NCI-H748 (cell line): ENCODE data around the gene KLK6.

ENCODE experiments used
- DNase-seq: peaks from one replicate; lab custom pipeline; 2025; ENCODE audit not compliant: unreplicated experiment; lab: John Stamatoyannopoulos, UW

The KLK6 gene

DNA sequence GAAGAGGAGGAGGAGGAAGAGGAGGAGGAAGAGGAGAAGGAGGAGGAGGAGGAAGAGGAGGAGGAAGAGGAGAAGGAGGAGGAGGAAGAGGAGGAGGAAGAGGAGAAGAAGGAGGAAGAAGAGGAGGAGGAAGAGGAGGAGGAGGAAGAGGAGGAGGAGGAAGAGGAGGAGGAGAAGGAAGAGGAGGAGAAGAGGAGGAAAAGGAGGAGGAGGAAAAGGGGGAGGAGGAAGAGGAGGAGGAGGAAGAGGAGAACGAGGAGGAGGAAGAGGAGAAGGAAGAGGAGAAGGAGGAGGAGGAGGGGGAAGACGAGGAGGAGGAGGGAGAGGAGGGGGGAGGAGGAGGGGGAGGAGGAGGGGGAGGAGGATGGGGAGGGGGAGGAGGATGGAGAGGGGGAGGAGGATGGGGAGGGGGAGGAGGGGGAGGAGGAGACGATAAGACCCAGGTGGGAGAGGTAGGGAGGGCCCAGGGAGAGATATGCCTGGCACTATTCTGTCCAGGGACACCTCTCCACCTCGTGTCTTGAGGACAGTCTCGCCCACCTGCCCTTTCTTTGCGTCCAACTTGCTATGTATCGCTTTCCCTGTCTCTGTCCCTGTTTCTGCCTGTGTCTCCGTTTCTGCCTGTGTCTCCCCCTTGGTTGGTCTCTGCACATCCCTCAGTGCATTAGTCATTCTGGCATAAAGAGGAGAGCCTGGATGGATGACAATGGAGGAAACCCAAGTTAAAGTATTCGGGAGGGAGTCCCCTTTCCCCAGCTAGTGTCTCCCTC is 9.5 kb downstream of the KLK6 start:
- DNase-seq = no peak

DNA sequence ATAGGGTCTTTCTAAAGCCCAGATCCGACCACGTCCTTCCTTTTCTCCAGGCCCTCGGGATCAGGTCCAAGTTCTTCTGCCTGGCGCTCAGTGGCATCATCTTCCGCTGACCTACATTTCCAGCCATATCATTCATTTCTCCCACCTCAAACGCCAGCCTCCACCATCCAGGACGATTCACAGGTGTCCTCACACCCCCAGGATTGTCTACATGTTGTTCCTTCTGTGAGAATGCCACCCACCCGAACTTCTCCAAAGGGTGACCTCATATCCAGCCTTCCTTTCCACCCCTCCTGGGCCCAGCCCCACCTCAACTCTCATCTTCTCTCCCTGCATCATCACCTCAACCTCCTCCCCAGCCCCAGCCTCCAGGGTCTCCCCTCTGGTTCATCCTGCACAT is 11.8 kb downstream of the KLK6 start:
- DNase-seq = no peak

DNA sequence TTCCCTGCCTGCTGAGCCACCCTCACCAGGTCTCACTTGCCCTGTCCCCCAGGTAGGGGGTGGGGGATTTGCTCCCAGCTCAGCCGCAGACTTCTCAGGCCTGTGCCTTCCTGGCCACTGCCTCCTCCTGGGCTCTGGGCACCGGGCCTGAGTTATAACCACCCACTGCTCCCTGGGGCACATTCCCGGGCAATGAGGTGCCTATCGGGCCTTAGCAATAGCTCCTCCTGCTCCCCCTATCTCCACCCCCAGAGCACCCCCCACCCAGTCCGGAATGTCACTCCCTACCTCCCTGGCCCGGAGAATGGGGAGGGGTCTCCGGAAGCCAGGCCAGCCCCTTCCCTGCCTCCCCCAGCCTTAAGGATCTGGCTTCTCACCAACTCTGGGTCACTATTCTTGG is 16.5 kb downstream of the KLK6 start, which contains the start of gene KLK5:
TSS of gene KLK5 (minus strand) at position 129 of the 400 bp plus-strand sequence. CDS start 381 bp downstream, outside the sequence.
- no peak for DNase-seq

DNA sequence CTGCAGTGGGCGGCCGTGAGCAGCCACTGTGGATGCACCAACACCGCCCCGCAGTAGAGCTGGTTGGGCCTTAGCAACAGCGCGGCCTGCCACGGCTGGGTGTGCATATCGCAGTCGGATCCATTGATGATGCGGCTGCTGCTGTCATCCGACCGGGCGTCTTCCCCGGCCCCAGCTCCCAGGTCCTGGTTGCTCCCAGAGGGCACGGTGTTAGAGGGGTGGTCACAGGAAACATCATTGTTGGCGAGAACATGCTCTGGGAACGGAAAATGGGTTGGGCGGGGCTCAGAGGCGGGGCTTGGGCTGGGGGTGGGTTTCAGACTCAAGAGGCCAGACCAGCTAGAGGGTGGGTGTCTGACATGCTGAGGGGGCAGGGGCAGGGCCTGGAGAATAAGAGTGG is 19.5 kb downstream of the KLK6 start:
- no peak for DNase-seq

DNA sequence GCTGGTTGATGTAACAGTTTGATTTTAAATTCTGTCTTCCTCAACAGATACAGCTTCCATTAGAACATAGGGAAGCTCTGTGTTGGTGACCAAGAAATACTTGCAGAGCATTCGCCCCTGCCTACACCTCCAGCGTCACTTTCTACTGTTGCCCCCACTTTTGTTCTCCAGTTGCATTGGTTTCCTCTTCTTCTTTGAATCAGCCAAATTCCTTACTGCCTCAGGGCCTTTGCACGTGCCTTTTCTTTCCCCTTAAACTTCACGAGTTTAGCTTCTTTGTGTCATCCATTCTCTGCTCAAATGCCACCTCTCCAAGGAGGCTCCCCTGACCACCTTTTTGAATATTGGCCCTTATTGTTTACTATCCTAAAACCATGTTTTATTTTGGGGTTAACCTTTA is 22.3 kb downstream of the KLK6 start:
- DNase-seq = no peak

DNA sequence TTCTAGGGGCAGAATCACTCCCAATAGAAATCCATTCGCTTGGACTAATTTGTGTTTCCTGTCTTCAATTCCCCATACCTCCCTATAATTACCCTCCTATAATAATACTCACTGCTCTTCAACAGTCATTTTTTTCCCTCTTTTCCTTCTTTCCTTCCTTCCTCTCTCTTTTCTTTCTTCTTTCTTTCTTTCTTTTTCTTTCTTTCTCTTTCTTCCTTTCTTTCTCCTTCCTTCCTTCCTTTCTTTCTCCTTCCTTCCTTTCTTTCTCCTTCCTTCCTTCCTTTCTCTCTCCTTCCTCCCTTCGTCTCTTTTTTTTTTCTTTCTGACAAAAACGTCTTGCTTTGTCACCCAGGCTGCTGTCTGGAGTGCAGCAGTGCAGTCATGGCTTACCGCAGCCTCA is 24.6 kb downstream of the KLK6 start:
- DNase-seq = no peak

DNA sequence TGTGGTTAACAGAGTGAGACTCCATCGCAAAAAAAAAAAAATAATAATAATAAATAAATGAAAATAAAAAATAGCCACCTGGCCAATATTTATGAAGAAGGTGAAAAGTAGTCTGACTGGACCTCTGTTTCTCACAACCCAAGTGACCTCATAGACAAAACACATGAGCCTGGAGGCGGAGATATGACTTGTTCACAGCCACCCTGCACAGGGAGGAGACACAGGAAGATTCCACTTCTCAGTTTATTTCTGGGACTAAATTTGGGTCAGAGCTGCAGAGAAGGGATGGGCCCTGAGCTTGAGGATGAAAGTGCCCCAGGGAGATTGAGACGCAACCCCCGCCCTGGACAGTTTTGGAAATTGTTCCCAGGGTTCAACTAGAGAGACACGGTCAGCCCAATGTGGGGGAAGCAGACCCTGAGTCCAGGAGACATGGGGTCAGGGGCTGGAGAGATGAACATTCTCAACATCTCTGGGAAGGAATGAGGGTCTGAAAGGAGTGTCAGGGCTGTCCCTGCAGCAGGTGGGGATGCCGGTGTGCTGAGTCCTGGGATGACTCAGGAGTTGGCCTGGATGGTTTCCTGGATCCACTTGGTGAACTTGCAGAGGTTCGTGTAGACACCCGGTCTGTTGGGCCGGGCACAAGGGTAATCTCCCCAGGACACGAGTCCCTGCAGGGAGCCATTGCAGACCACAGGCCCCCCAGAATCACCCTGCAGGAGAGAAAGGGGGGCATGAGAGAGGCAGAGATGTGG is 26.1 kb downstream of the KLK6 start:
- no peak for DNase-seq

DNA sequence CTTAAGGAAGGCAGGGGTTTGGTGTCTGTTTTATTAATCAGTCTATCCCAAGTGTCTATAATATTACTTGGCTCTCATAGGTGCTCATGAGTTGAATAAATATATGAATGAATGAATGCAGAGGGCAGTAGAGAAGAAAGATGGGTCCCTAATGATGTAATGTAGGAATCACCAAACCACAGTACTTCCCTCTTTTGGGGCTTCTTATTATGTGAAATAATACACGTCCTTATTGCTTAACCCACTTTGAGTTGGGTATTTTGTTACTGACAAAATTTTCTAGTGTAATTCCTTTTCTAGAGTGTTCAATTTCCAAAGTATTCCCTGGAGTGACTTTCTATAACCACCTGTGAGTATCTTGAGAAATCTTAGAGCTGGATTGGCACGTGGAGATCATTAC is 29.8 kb downstream of the KLK6 start:
- DNase-seq = no peak

DNA sequence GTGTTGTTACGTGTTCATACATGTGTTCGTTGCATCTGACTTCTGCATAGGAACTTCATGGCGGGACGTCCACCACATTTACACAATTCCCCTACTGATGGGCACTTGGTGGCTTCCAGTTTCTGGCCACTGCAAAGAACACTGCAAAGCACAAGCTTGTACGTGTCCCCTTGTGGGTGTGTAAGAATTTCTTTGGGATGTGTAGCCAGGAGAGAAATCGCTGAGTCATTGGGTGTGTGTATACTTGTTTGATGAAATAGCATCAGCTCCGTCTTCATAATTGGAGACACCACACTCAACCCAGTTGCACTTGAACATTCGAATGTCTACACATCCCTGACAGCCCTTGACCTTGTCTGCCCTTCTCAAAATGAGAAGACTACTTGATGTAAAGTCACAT is 35.8 kb downstream of the KLK6 start:
- no peak for DNase-seq

DNA sequence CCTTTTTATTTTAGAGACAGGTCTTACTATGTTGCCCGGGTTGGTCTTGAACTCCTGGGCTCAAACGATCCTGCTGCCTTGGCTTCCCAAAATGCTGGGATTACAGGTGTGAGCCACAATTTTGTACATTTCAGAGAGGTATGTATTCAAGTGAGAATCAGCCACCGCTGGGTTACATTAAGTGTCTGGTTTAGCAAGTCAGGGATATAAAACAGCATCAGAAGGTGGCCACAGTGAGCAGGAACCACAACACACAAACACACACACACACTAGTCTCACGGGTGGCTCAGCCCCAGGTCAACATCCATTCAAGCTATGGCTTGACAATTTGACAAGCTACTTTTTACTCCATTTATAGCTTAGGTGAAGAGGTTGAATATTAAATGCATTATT is 36.7 kb downstream of the KLK6 start:
- no peak for DNase-seq

DNA sequence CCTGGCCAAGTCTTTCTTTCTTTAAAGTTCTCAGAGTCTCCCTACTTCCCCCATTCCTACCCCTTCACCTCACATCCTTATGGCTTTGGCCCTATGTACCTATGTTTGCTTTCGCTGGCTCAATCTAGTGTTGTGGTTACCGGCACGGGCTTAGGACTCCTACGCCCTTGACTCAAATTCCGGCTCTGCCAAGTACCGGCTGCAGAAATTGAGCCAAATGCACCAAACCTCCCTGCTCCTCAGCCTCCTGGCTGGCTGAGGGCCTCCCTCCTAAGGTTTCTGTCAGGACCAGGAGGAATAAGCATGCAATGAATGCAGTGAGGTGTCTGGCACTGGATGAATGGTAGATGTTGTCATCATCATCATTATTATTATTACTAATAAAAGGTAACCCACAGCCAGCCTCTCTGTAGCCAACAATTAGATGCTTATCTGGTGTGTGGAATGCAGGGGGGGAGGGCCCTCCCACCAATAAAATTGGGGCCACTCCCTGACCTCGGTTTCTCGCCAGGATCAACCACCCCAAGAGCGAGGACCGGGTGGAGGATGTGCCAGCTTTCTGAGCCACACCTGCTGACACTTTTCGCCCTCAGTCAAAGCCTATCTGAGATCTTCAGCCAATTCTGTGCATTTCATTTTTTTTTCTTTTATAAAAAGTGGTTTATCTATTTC is 37.2 kb downstream of the KLK6 start:
- no peak for DNase-seq

DNA sequence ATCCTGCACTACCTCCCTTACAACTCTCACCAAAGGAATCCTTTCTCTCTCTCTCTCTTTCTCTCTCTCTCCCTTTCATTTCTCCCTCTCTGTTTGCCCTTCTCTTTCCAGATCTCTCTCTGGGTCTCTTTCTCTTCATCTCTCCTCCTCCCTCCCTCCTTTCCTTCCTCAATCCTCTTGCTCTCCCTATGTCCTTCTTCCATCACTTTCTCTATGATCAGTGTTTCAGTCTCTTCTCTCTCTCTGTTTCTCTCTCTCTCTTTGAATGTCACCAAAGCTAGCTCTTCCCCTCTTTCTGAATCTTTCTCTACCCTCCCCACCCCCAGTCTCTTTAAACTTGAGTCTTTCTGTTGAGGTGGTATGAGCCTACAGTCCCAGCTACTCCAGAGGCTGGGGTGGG is 38.4 kb downstream of the KLK6 start:
- no peak for DNase-seq

DNA sequence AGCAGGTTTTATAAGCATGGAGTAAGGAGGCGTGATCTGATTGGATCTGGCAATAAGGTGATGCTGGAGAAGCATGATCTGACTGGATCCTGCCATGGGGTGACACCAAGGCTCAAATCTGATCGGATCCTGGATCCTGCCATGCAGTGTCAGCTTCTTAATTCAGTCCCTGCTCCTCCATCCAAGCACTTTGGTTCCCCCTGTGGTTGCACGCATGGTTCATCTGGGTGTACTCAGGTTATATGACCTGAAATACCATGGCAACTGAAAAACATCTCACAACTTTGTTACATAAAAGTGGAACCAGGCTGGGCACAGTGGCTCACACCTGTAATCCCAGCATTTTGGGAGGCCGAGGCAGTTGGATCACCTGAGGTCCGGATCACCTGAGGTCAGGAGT is 40.6 kb downstream of the KLK6 start:
- DNase-seq = peak; percentile 54

DNA sequence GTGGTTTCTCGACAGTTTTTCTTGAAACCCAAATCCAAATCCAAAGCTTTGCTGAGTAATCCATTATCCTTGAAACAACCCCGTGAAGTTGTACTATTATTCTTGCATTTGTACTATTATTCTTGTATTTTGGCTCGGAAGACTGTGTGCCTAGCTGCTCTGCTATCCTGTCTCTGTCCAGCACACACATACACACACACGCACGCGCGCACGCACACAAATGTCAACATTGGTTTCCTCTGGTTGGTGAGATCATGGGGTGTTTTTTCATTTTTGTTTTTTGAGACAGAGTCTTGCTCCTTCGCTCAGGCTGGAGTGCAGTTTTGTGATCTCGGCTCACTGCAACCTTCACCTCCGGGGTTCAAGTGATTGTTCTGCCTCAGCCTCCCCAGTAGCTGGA is 43.2 kb downstream of the KLK6 start:
- DNase-seq = peak; percentile 17

DNA sequence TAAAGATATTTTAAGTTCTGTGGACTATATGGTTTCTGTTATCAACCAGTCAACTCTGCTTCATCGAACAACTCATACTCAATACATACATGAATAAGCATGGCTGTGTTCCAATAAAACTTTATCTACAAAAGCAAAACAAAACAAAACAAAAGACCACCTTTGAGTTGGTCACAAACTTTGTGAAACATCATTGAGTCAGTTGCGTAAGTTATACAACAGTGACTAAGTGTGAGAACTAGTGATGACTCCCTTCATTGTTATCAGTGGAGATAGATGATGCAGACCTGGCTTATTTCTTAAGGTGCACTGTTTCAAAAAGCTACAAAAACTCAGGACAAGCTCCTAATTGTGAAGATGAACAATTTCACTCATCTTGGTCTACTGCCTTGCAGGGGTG is 43.7 kb downstream of the KLK6 start:
- no peak for DNase-seq

DNA sequence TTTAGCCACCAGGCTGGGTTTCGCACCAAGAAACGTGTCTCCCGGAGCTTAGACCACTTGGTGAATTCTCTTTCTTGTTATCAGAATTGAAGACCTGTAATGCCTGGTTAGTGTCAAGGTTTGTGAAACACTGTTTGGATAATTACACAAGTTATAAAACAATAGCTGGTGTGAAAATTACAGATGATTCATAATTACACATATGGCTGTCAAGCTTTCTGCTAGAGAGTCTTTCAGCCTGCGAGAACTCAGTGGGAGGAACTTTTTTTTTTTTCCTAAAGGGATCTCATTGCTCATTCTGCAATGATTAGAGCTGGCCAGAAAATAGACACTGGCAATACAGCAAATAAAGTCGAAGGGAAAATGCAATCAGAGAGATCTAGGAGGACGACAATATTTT is 44.8 kb downstream of the KLK6 start:
- no peak for DNase-seq

DNA sequence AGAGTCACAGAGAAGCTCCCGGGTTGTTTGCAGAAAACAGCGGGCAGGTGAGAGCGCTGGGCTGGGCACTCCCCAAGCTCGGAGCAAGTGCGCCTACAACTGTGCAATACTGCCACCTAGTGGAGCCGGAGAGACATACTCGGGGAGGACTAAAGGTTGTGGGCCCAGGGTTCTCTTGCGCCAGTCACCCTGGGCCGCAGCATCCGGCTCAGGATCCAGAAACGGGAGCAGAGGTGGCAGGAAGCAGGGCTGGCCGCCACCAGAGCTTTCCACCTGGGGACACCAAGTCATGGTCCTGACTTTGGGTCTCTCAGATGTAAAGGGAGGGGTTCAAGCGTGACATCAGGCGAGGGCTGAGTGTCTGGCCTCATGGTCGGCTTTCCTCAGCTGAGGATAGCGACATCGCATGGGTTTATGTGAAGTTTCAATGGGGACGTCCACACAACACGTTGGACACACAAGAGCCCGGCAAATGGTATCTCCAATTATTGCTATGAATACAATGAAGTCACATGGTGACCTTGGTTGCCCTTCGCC is 47.0 kb downstream of the KLK6 start:
- DNase-seq = peak; percentile 92

DNA sequence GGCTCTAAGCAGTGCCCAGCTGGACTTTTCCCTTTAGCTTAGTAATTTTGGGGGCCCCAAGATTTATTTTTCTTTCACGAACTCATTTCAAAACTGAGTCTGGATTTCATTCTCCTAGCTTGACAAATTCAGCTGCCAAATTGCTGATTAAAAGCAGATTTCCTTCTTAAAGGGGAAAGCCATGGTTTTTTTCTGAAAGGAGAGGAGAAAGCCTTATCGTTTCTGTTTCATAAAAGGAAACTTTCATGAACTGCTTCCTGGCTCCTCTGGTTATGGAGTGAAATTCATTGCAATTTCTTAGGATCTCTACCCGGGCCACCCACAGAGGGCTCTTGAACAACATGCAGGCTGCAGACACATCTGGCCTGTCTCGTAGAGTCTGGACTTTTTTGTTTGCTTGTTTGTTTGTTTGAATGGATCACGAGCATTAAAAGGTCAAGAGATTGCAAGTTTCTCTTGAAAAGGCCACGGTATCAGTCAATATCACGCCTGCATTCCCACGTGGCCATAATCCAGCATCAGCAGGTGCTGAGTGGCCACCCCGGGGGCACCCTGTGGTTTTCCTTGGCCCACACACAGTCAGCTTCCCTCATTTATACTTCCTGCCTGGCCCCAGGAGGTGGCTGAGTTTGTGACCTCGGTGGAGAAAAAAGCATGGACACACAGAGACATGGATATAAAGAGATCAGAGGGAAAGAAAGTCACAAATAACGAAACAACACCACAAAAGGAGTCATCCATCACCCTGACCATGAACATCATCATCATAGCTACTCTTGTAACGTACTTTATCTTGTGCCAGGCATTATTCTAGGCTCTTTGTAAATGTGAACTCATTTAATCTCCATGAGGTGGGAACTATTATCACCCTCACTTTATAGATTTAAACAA is 47.7 kb downstream of the KLK6 start:
- peak; percentile 62 for DNase-seq

DNA sequence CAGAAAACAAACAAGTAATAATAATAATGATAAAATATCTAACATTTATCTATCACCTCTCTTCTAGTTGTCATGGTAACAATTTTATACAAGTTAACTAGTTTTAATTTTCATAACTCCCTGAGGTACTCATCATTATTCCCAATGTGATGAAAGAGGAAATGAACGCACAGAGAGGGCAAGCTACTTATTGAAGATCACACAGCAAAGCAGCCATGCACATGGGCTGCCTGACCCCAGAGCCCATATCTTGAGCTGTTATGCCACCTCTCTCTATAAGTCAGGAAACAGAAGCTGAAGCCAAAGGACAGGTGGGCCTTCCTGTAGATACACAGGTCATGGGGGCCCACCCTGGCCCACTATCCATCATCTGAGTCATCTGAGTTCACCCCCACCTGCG is 53.3 kb downstream of the KLK6 start:
- no peak for DNase-seq
